Measurements from ENCODE around the gene IREB2. TPM values are rescaled to one million over a fixed set of nuclear protein-coding genes. Genes with fewer than 3 reads are reported as not detected.

The IREB2 gene
- total and polyA plus RNA-seq, 2 experiments from 2014 or later = 23.4 to 68.4 TPM

GRCh38 chr15:78429477-78429876 lies 8.5 kb upstream of the IREB2 start:
- H3K27me3 Mint-ChIP-seq (ENCODE audit: insufficient read depth, low read depth, poor library complexity) = no peaks in the 10 kb centered on the region
- TF ChIP-seq STAT1 (IDR thresholded peaks at IDR 0.05; ENCODE audit: unreplicated experiment) (no peak), REST (IDR thresholded peaks at IDR 0.05; ENCODE audit: unreplicated experiment) (no peak), POLR2AphosphoS5 (IDR thresholded peaks at IDR 0.05; ENCODE audit: low read depth) (no peak), ZNF114 (CRISPR knock-in tag; IDR thresholded peaks at IDR 0.05) (no peak), JUNB (IDR thresholded peaks at IDR 0.05; ENCODE audit: unreplicated experiment) (no peak), ZNF331 (CRISPR knock-in tag; IDR thresholded peaks at IDR 0.05; ENCODE audit: low read depth) (no peak), NANOG (IDR thresholded peaks at IDR 0.05; ENCODE audit: borderline replicate concordance) (no peak), CTCF (conservative IDR thresholded peaks at IDR 0.05; ENCODE audit: low read depth in 2 of 2) (no peak), EZH2 (IDR thresholded peaks at IDR 0.05; ENCODE audit: low read depth, unreplicated experiment) (no peak), CREB1 (CRISPR knock-in tag; IDR thresholded peaks at IDR 0.05; ENCODE audit: low read depth) (no peak)

GRCh38 chr15:78431955-78432354 lies 6.1 kb upstream of the IREB2 start:
- Histone ChIP-seq H3K27ac (ENCODE audit: low read depth) (no peak overlapping the region), H3K36me3 (ENCODE audit: insufficient read depth) (no peaks in the 10 kb centered on the region), H3K4me3 (no peak overlapping the region), H2AFZ (no peak overlapping the region), H3K79me2 (replicated peaks; ENCODE audit: insufficient read depth) (no peaks in the 10 kb centered on the region), H3F3A (replicated peaks; ENCODE audit: low read depth) (no peaks in the 10 kb centered on the region), H3K4me2 (no peak overlapping the region), H3K27me3 (ENCODE audit: insufficient read depth) (no peaks in the 10 kb centered on the region), H4K20me1 (replicated peaks; ENCODE audit: insufficient read depth) (no peaks in the 10 kb centered on the region), H3K4me1 (ENCODE audit: insufficient read depth) (no peaks in the 10 kb centered on the region), H3K9me2 (ENCODE audit: insufficient read depth) (no peaks in the 10 kb centered on the region; the same call in 1 of the 2 replicates)
- Mint-ChIP-seq H3K36me3 (ENCODE audit: low read depth) (no peaks in the 10 kb centered on the region; the same call in 2 of the 3 replicates), H3K27me3 (ENCODE audit: insufficient read depth, low read depth, poor library complexity) (no peaks in the 10 kb centered on the region), H3K4me1 (no peaks in the 10 kb centered on the region; the same call in 2 of the 3 replicates), H3K9me3 (no peaks in the 10 kb centered on the region), H3K4me3 (no peak overlapping the region), H3K27ac (no peak overlapping the region)
- DNase-seq (ENCODE audit: low spot score) (no peak), ATAC-seq (no peak)
- TF ChIP-seq ZNF331 (CRISPR knock-in tag; IDR thresholded peaks at IDR 0.05; ENCODE audit: low read depth) = no peak

More at GRCh38 chr15:78429477-78429876, 8.5 kb upstream of the IREB2 start:
- Histone ChIP-seq H3K27me3 (ENCODE audit: insufficient read depth) (no peaks in the 10 kb centered on the region), H3K4me3 (no peak overlapping the region), H2AFZ (no peak overlapping the region), H3K79me2 (replicated peaks; ENCODE audit: insufficient read depth) (no peaks in the 10 kb centered on the region), H3K27ac (ENCODE audit: low read depth) (no peak overlapping the region), H3F3A (replicated peaks; ENCODE audit: low read depth) (no peaks in the 10 kb centered on the region), H3K4me2 (no peak overlapping the region), H3K36me3 (ENCODE audit: insufficient read depth) (no peaks in the 10 kb centered on the region), H4K20me1 (replicated peaks; ENCODE audit: insufficient read depth) (no peaks in the 10 kb centered on the region), H3K9me2 (ENCODE audit: insufficient read depth) (no peaks in the 10 kb centered on the region; the same call in 1 of the 2 replicates), H3K4me1 (ENCODE audit: insufficient read depth) (no peaks in the 10 kb centered on the region)
- no peak for ATAC-seq
- no peak for DNase-seq (ENCODE audit: low spot score)
- H3K4me3 Mint-ChIP-seq = no peak overlapping the region
- no peaks in the 10 kb centered on the region for H3K9me3 Mint-ChIP-seq
- H3K4me1 Mint-ChIP-seq = no peaks in the 10 kb centered on the region; the same call in 2 of the 3 replicates
- no peaks in the 10 kb centered on the region for H3K36me3 Mint-ChIP-seq (ENCODE audit: low read depth)
- no peak overlapping the region for H3K27ac Mint-ChIP-seq

Measured in GM23338 (cell line).